ENCODE results near the gene COL18A1.

COL18A1 gene

GRCh38 chr21:45507888-45508508, 103.0 kb downstream of the COL18A1 start:
- no peak for DNase-seq (ENCODE audit: low spot score)

- no peak for DNase-seq (ENCODE audit: low spot score)
Measured at GRCh38 chr21:45508607-45509565, 103.9 kb downstream of the COL18A1 start.

GRCh38 chr21:45509566-45510465, 104.9 kb downstream of the COL18A1 start:
- DNase-seq (ENCODE audit: low spot score), result no peak

DNA sequence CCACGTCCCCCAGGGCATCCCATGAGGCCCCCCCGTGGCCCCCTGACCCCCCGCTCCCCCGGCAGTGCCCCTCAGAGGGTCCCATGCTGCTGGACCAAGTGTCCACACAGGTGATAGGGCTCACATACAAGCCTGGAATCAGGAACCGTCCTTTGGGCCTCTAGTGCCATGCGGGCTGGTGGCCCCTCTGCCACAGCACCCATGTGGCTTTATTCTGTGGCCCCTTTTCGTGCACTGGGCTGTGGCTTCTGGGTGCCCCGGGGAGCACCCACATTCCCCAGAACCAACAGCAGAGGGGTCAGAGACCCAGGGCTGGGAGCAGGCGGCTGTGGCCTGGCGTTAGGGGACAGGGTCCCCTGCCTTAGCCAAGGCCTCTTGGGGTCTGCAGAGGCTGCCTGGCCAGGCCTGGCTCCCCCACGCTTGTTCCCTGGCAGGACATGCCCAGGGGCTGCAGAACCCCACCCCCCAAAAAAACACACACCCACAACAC, 105.5 kb downstream of the COL18A1 start:
- DNase-seq (ENCODE audit: low spot score), result no peak

DNA sequence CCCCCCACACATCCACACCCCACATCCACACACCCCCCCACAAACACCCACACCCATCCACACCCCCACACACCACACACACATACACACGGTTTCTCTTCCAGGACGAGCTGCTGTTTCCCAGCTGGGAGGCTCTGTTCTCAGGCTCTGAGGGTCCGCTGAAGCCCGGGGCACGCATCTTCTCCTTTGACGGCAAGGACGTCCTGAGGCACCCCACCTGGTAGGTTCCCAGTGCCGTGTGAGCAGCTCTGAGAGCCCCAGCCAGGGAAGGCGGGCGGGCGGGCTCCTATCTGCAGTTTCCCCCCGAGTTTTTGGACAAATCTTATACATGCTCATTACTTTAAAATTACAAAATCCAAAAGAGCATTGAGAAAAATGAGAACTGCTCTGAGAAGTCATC, 106.0 kb downstream of the COL18A1 start:
- no peak for DNase-seq (ENCODE audit: low spot score)

- no peak for DNase-seq (ENCODE audit: low spot score)
Measured at GRCh38 chr21:45511661-45512431, 106.9 kb downstream of the COL18A1 start.

DNA sequence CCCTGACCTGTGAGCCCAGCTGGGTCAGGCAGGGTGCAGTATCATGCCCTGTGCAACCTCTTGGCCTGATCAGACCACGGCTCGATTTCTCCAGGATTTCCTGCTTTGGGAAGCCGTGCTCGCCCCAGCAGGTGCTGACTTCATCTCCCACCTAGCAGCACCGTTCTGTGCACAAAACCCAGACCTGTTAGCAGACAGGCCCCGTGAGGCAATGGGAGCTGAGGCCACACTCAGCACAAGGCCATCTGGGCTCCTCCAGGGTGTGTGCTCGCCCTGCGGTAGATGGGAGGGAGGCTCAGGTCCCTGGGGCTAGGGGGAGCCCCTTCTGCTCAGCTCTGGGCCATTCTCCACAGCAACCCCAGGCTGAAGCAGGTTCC, 107.6 kb downstream of the COL18A1 start:
- DNase-seq (ENCODE audit: low spot score), result no peak

- no peak for DNase-seq (ENCODE audit: low spot score)
Measured at GRCh38 chr21:45513003-45513717, 108.2 kb downstream of the COL18A1 start.

- DNase-seq (ENCODE audit: low spot score), result no peak
Measured at GRCh38 chr21:45513741-45514310, 108.9 kb downstream of the COL18A1 start.

DNA sequence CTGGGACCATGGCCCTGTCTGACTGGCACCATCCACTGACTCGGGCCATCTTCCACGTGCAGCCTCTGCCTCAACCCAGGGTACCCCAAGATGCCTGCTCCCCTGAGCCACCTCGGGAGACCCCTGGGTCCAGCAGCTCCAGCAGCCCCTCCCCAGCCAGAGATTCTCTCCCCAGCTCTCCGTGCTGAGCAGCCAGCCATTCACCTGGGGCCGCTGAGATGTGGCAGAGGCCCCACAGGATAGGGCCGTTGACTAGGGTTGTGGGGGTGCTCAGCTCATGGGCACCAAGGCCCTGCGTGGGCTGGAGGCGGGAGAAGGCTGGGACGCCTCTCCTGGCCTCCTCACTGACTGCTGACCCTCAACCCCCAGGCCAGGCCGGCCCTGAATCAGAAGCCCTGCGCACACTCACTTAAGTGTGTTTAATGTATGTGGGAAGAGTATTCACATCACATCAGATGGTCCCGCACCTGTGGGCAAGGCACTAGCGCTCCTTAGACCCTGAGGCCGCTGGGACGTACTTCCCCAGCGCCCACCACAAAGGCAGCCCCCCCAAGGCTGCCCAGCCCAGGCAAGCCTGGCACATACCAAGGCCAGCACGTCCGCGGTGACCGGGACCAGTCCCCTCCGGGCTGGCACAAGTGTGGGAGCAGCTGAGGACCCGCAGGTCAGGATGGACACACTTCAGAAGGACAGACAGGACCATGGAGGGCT, 109.5 kb downstream of the COL18A1 start:
- no peak for DNase-seq (ENCODE audit: low spot score)

- no peak for DNase-seq (ENCODE audit: low spot score)
Measured at GRCh38 chr21:45515241-45516061, 110.5 kb downstream of the COL18A1 start.

GRCh38 chr21:45516071-45516670, 111.2 kb downstream of the COL18A1 start:
- no peak for DNase-seq (ENCODE audit: low spot score)

- DNase-seq (ENCODE audit: low spot score), result no peak
Measured at GRCh38 chr21:45516671-45517151, 111.7 kb downstream of the COL18A1 start.

- DNase-seq (ENCODE audit: low spot score), result no peak
Measured at GRCh38 chr21:45517249-45518065, 112.5 kb downstream of the COL18A1 start.

- DNase-seq (ENCODE audit: low spot score), result no peak
Measured at GRCh38 chr21:45518742-45519141, 113.8 kb downstream of the COL18A1 start.

GRCh38 chr21:45519182-45519581, 114.2 kb downstream of the COL18A1 start:
- DNase-seq (ENCODE audit: low spot score), result no peak

DNA sequence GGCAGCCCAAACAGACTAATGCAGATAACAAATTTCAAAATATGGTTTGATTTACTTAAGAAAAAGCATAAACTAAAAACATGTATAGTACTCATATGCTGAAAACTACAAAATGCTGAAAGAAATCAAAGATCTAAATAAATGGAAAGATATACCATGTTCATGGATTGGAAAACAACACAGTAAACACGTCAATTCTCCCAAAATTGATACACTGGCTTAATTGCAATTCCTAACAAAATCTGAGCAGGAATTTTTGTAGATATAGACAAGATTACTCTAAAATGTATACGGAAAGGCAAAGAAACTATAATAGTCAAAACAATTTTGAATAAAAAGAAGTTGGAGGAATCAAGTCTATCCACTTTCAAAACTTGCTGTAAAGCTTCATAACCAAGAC, 116.3 kb downstream of the COL18A1 start:
- no peak for DNase-seq (ENCODE audit: low spot score)

Data from hematopoietic multipotent progenitor cell treated with erythropoietin and hydrocortisone succinate and interleukin-3 and kit ligand, for 17 days (in vitro differentiated cells).